ENCODE results near the gene DYNLT1.

DYNLT1 gene

DNA sequence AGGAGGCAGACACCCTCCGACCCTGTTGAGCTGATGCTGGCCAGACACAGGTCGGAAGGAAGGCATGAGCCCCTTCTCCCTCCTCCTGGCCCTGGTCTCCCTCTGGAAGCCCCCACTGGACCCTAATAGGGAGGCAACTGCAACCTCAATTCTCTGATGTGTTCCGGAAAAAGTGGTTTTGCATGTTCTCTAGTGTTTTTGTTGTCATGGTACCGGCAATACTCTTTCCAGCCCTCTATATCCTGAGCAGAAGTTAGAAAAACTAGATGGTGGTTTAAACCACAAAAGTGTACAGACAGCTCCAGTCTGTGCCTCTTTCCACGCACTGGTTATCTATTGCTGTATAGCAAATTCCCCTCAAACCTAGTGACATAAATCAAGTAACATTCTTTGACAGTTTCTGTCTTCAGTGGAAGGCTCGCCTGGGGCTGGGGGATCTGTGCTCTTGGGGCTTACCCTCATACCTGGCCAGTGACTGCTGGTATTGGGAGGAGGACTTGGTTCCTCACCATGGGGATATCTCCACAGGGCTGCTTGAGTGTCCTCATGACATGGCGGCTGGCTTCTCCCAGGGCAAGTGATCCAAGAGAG lies 42.3 kb upstream of the DYNLT1 start:
- no peaks in the 10 kb centered on the region for H3K9me2 ChIP-seq (replicated peaks; ENCODE audit: low read depth, low read length)
- no peaks in the 10 kb centered on the region for H3K27me3 ChIP-seq (ENCODE audit: insufficient read depth, low read length, poor library complexity, severe bottlenecking)
- no peak overlapping the region for H3K4me3 ChIP-seq (ENCODE audit: low read length, poor library complexity, severe bottlenecking)
- H3K9me3 ChIP-seq (ENCODE audit: insufficient read depth, low read depth, low read length) = no peaks in the 10 kb centered on the region
- no peak overlapping the region for H2AFZ ChIP-seq (ENCODE audit: low read length)
- TF ChIP-seq, protein P1, sequence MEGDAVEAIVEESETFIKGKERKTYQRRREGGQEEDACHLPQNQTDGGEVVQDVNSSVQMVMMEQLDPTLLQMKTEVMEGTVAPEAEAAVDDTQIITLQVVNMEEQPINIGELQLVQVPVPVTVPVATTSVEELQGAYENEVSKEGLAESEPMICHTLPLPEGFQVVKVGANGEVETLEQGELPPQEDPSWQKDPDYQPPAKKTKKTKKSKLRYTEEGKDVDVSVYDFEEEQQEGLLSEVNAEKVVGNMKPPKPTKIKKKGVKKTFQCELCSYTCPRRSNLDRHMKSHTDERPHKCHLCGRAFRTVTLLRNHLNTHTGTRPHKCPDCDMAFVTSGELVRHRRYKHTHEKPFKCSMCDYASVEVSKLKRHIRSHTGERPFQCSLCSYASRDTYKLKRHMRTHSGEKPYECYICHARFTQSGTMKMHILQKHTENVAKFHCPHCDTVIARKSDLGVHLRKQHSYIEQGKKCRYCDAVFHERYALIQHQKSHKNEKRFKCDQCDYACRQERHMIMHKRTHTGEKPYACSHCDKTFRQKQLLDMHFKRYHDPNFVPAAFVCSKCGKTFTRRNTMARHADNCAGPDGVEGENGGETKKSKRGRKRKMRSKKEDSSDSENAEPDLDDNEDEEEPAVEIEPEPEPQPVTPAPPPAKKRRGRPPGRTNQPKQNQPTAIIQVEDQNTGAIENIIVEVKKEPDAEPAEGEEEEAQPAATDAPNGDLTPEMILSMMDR (conservative IDR thresholded peaks at IDR 0.05; ENCODE audit: low read length) = no peak
- no peak for TF ChIP-seq EZH2phosphoT487 (IDR thresholded peaks at IDR 0.05; ENCODE audit: borderline replicate concordance)
- H4K20me1 ChIP-seq (ENCODE audit: insufficient read depth, low read length, poor library complexity, severe bottlenecking) = no peaks in the 10 kb centered on the region
- peaks cover 20% of the 10 kb centered on the region for H3K4me1 ChIP-seq (ENCODE audit: insufficient read depth, low read length, poor library complexity, severe bottlenecking)
- H3K36me3 ChIP-seq (ENCODE audit: insufficient read depth, low read length) = no peaks in the 10 kb centered on the region
- no peaks in the 10 kb centered on the region for H3K79me2 ChIP-seq (ENCODE audit: insufficient read depth, low read length)
- no peak overlapping the region for H3K9ac ChIP-seq (ENCODE audit: low read depth, low read length, poor library complexity, severe bottlenecking)
- no peaks in the 10 kb centered on the region for H3F3A ChIP-seq (ENCODE audit: low read depth)
- H3K4me2 ChIP-seq (ENCODE audit: low read depth, low read length, poor library complexity, severe bottlenecking) = peak overlapping the region; percentile 54

- Histone ChIP-seq H3K4me1 (ENCODE audit: insufficient read depth, low read length, poor library complexity, severe bottlenecking) (peaks cover 20% of the 10 kb centered on the region), H3F3A (ENCODE audit: low read depth) (no peaks in the 10 kb centered on the region), H4K20me1 (ENCODE audit: insufficient read depth, low read length, poor library complexity, severe bottlenecking) (no peaks in the 10 kb centered on the region), H3K9me3 (ENCODE audit: insufficient read depth, low read depth, low read length) (no peaks in the 10 kb centered on the region), H3K4me2 (ENCODE audit: low read depth, low read length, poor library complexity, severe bottlenecking) (peak overlapping the region; percentile 54), H3K27me3 (ENCODE audit: insufficient read depth, low read length, poor library complexity, severe bottlenecking) (peaks cover 3% of the 10 kb centered on the region), H2AFZ (ENCODE audit: low read length) (no peak overlapping the region), H3K9ac (ENCODE audit: low read depth, low read length, poor library complexity, severe bottlenecking) (no peak overlapping the region), H3K36me3 (ENCODE audit: insufficient read depth, low read length) (no peaks in the 10 kb centered on the region), H3K79me2 (ENCODE audit: insufficient read depth, low read length) (no peaks in the 10 kb centered on the region), H3K4me3 (ENCODE audit: low read length, poor library complexity, severe bottlenecking) (no peak overlapping the region), H3K9me2 (replicated peaks; ENCODE audit: low read depth, low read length) (no peaks in the 10 kb centered on the region)
- no peak for TF ChIP-seq EZH2phosphoT487 (IDR thresholded peaks at IDR 0.05; ENCODE audit: borderline replicate concordance)
- TF ChIP-seq, protein P1 (conservative IDR thresholded peaks at IDR 0.05; ENCODE audit: low read length) = no peak
Observed at GRCh38 chr6:158686311-158686710, 41.8 kb upstream of the DYNLT1 start.

- no peak for TF ChIP-seq EZH2phosphoT487 (IDR thresholded peaks at IDR 0.05; ENCODE audit: borderline replicate concordance)
- TF ChIP-seq, protein P1 (conservative IDR thresholded peaks at IDR 0.05; ENCODE audit: low read length) = no peak
- Histone ChIP-seq H3K4me1 (ENCODE audit: insufficient read depth, low read length, poor library complexity, severe bottlenecking) (peaks cover 20% of the 10 kb centered on the region), H3K27me3 (ENCODE audit: insufficient read depth, low read length, poor library complexity, severe bottlenecking) (peaks cover 3% of the 10 kb centered on the region), H4K20me1 (ENCODE audit: insufficient read depth, low read length, poor library complexity, severe bottlenecking) (no peaks in the 10 kb centered on the region), H3K9ac (ENCODE audit: low read depth, low read length, poor library complexity, severe bottlenecking) (no peak overlapping the region), H3K36me3 (ENCODE audit: insufficient read depth, low read length) (no peaks in the 10 kb centered on the region), H3K9me3 (ENCODE audit: insufficient read depth, low read depth, low read length) (no peaks in the 10 kb centered on the region), H2AFZ (ENCODE audit: low read length) (no peak overlapping the region), H3K4me3 (ENCODE audit: low read length, poor library complexity, severe bottlenecking) (no peak overlapping the region), H3K9me2 (replicated peaks; ENCODE audit: low read depth, low read length) (no peaks in the 10 kb centered on the region), H3K79me2 (ENCODE audit: insufficient read depth, low read length) (no peaks in the 10 kb centered on the region), H3F3A (ENCODE audit: low read depth) (no peaks in the 10 kb centered on the region), H3K4me2 (ENCODE audit: low read depth, low read length, poor library complexity, severe bottlenecking) (no peak overlapping the region)
Observed at GRCh38 chr6:158684745-158685324, 40.3 kb upstream of the DYNLT1 start.

Data from Loucy (cell line).